Measurements from ENCODE around the gene VTI1A. TPM values are rescaled to one million over a fixed set of nuclear protein-coding genes. Genes with fewer than 3 reads are reported as not detected.

VTI1A gene
- total and polyA plus RNA-seq, 2 of the 4 experiments (the other 2 are of a cell fraction), result 9.7 to 24.9 TPM

GRCh38 chr10:112619556-112619955 lies 172.5 kb downstream of the VTI1A start:
- ChIA-PET CTCF (interaction anchor here (0.6 kb wide), 1 partner anchor 115 kb away, joined by 3 read pairs; no protein-coding TSS in a partner anchor), POLR2A (ENCODE audit: unreplicated experiment) (no interaction called here)
- Histone ChIP-seq H3K9me3 (ENCODE audit: control insufficient read depth, insufficient read depth, low read length) (0 out of 2 replicates have a peak, but pooled peaks cover 2% of the 10 kb centered on the region), H4K8ac (ENCODE audit: low read depth in 2 of 2, low read length in 2 of 2) (no peak overlapping the region), H4K91ac (ENCODE audit: insufficient read depth, low read depth, low read length) (no peak overlapping the region), H3K56ac (ENCODE audit: extremely low read depth, insufficient read depth, low read length) (no peak overlapping the region), H4K20me1 (ENCODE audit: insufficient read depth, low read length) (no peaks in the 10 kb centered on the region), H2AK5ac (ENCODE audit: low read depth, low read length) (no peak overlapping the region), H3K36me3 (ENCODE audit: control insufficient read depth, insufficient read depth, low read length) (no peaks in the 10 kb centered on the region), H3K9ac (ENCODE audit: low read depth, low read length) (no peak overlapping the region), H3K79me1 (ENCODE audit: low read depth in 1 of 2, low read length in 2 of 2) (no peaks in the 10 kb centered on the region; a peak in 1 of 4 replicates), H4K5ac (ENCODE audit: low read depth, low read length) (no peak overlapping the region), H3K27me3 (ENCODE audit: control insufficient read depth, insufficient read depth, low read length) (no peaks in the 10 kb centered on the region), H3K4ac (ENCODE audit: low read depth, low read length) (no peak overlapping the region), H2AK9ac (replicated peaks; ENCODE audit: low read depth, low read length, poor library complexity) (no peak overlapping the region), H3K4me2 (ENCODE audit: low read depth, low read length) (no peak overlapping the region), H3K14ac (replicated peaks; ENCODE audit: low read depth, low read length) (no peak overlapping the region), H3K4me1 (ENCODE audit: control insufficient read depth, insufficient read depth, low read length) (no peaks in the 10 kb centered on the region), H2BK20ac (ENCODE audit: low read depth, low read length) (no peak overlapping the region), H3K27ac (ENCODE audit: insufficient read depth, low read length) (no peak overlapping the region), H3K23ac (ENCODE audit: low read depth, low read length) (no peak overlapping the region), H2BK5ac (ENCODE audit: low read depth, low read length, poor library complexity, severe bottlenecking) (no peak overlapping the region), H3K4me3 (ENCODE audit: insufficient read depth, low read depth, low read length) (no peak overlapping the region), H2BK120ac (ENCODE audit: low read depth, low read length) (no peak overlapping the region), H3K18ac (ENCODE audit: low read depth, low read length) (no peak overlapping the region), H2BK15ac (ENCODE audit: low read depth, low read length) (no peak overlapping the region), H2AFZ (replicated peaks; ENCODE audit: low read length, poor library complexity) (no peak overlapping the region), H3K9me1 (ENCODE audit: insufficient read depth, low read length) (no peaks in the 10 kb centered on the region; the same call in 1 of the 2 replicates)
- ATAC-seq (ENCODE audit: low read depth) (no peak), DNase-seq (no peak)
- no peak for TF ChIP-seq ELK1 (IDR thresholded peaks at IDR 0.05; ENCODE audit: borderline replicate concordance, low read depth, low read length)
- TF ChIP-seq NFE2L2 (IDR thresholded peaks at IDR 0.05; ENCODE audit: low read depth, low read length), result no peak
- no peak for TF ChIP-seq RFX5 (IDR thresholded peaks at IDR 0.05; ENCODE audit: low read depth, low read length)
- no peak for TF ChIP-seq POLR2A (IDR thresholded peaks at IDR 0.05; ENCODE audit: low read depth, low read length)
- TF ChIP-seq RAD21 (IDR thresholded peaks at IDR 0.05; ENCODE audit: low read length), result no peak
- no peak for TF ChIP-seq CHD1 (IDR thresholded peaks at IDR 0.05; ENCODE audit: low read depth, low read length)
- TF ChIP-seq FOS (IDR thresholded peaks at IDR 0.05; ENCODE audit: low read depth, low read length), result no peak
- TF ChIP-seq MAFK (IDR thresholded peaks at IDR 0.05; ENCODE audit: low read depth, low read length), result no peak
- TF ChIP-seq BHLHE40 (IDR thresholded peaks at IDR 0.05; ENCODE audit: low read depth, low read length), result no peak
- TF ChIP-seq MXI1 (IDR thresholded peaks at IDR 0.05; ENCODE audit: borderline replicate concordance, low read depth, low read length), result no peak
- no peak for TF ChIP-seq MAZ (IDR thresholded peaks at IDR 0.05; ENCODE audit: borderline replicate concordance, low read depth, low read length)
- TF ChIP-seq USF2 (IDR thresholded peaks at IDR 0.05; ENCODE audit: low read depth, low read length), result no peak
- no peak for TF ChIP-seq SMC3 (IDR thresholded peaks at IDR 0.05; ENCODE audit: low read depth, low read length)
- TF ChIP-seq CEBPB (IDR thresholded peaks at IDR 0.05; ENCODE audit: low read depth, low read length), result no peak
- no peak for TF ChIP-seq RCOR1 (IDR thresholded peaks at IDR 0.05; ENCODE audit: insufficient replicate concordance, low read length)
- no peak for TF ChIP-seq CTCF (conservative IDR thresholded peaks at IDR 0.05; ENCODE audit: low read depth, low read length)
- dilution Hi-C loops (cut with HindIII; ENCODE audit: low sequenced_read_pairs, unreplicated experiment), result no loop called here
- intact Hi-C loops (cut with micrococcal nuclease), result no loop called here
- no CpG with 5 or more reads among the region's 4 CpGs for WGBS, 2 experiments (ENCODE audit: extremely low coverage in 2 of 2, insufficient read length in 1 of 2)
- in situ Hi-C loops (cut with MboI; ENCODE audit: low sequenced_read_pairs), result no loop called here
- no TSS peak for BruUV-seq (replicated peaks)

All from IMR-90 (cell line).